Nephron progenitor cell (in vitro differentiated cells): ENCODE measurements around the gene SNTG2.

Experiments
- DNase-seq: peaks from one replicate; pipeline ENCODE4 v3.0.0; 2021
- H3K27ac Mint-ChIP-seq: 2 replicates; pipeline ENCODE4 v1.8.0; 2021; ENCODE audit warnings: mild to moderate bottlenecking, moderate library complexity, mixed read lengths
- H3K27me3 Mint-ChIP-seq: 2 replicates; pipeline ENCODE4 v1.8.0; 2021; ENCODE audit warnings: mild to moderate bottlenecking, low read depth, mixed read lengths; ENCODE audit not compliant: poor library complexity
- H3K36me3 Mint-ChIP-seq: 2 replicates; pipeline ENCODE4 v1.8.0; 2021; ENCODE audit warnings: low read depth, mixed read lengths
- H3K4me1 Mint-ChIP-seq: 2 replicates; pipeline ENCODE4 v1.8.0; 2021; ENCODE audit warnings: mixed read lengths
- H3K4me3 Mint-ChIP-seq: 2 replicates; pipeline ENCODE4 v1.8.0; 2021; ENCODE audit warnings: mild to moderate bottlenecking, moderate library complexity, mixed read lengths
- H3K9me3 Mint-ChIP-seq: 2 replicates; pipeline ENCODE4 v1.8.0; 2021; ENCODE audit warnings: mild to moderate bottlenecking, moderate library complexity, mixed read lengths
- CTCF ChIP-seq: fragments of 200-600 bp; sonication (generic); IDR thresholded peaks from 2 replicates; pipeline ENCODE4 v1.5.0; 2021; ENCODE audit warnings: antibody characterized with exemption

The SNTG2 gene

GRCh38 chr2:1393321-1393720 lies 442.7 kb downstream of the SNTG2 start:
- peaks cover 29% of the 10 kb centered on the region for H3K9me3 Mint-ChIP-seq
- no peak overlapping the region for H3K27ac Mint-ChIP-seq
- peaks cover 7% of the 10 kb centered on the region for H3K36me3 Mint-ChIP-seq
- DNase-seq: no peak
- no peak for TF ChIP-seq CTCF
- H3K4me3 Mint-ChIP-seq: no peak overlapping the region
- peaks cover 22% of the 10 kb centered on the region for H3K27me3 Mint-ChIP-seq
- H3K4me1 Mint-ChIP-seq: peaks cover 19% of the 10 kb centered on the region

GRCh38 chr2:1394709-1395408 lies 444.2 kb downstream of the SNTG2 start:
- TF ChIP-seq CTCF: no peak
- Mint-ChIP-seq H3K27me3 (peaks cover 24% of the 10 kb centered on the region), H3K36me3 (no peaks in the 10 kb centered on the region), H3K27ac (peak overlapping the region; percentile 36), H3K4me3 (no peak overlapping the region), H3K9me3 (peaks cover 15% of the 10 kb centered on the region), H3K4me1 (peaks cover 14% of the 10 kb centered on the region)
- DNase-seq: no peak

GRCh38 chr2:1397350-1397749 lies 446.7 kb downstream of the SNTG2 start:
- DNase-seq: no peak
- no peak for TF ChIP-seq CTCF
- Mint-ChIP-seq H3K36me3 (no peaks in the 10 kb centered on the region), H3K9me3 (peaks cover 5% of the 10 kb centered on the region), H3K4me3 (no peak overlapping the region), H3K27ac (no peak overlapping the region), H3K4me1 (peaks cover 14% of the 10 kb centered on the region), H3K27me3 (peaks cover 36% of the 10 kb centered on the region)

- peaks cover 14% of the 10 kb centered on the region for H3K4me1 Mint-ChIP-seq
- no peak for TF ChIP-seq CTCF
- H3K27ac Mint-ChIP-seq: no peak overlapping the region
- DNase-seq: no peak
- H3K4me3 Mint-ChIP-seq: no peak overlapping the region
- peaks cover 5% of the 10 kb centered on the region for H3K9me3 Mint-ChIP-seq
- H3K27me3 Mint-ChIP-seq: peaks cover 36% of the 10 kb centered on the region
- H3K36me3 Mint-ChIP-seq: no peaks in the 10 kb centered on the region
Observed at GRCh38 chr2:1398191-1398590, 447.5 kb downstream of the SNTG2 start.

- Mint-ChIP-seq H3K4me1 (no peaks in the 10 kb centered on the region), H3K36me3 (no peaks in the 10 kb centered on the region), H3K4me3 (no peak overlapping the region), H3K27me3 (peaks cover 27% of the 10 kb centered on the region), H3K9me3 (no peaks in the 10 kb centered on the region), H3K27ac (no peak overlapping the region)
- no peak for TF ChIP-seq CTCF
- DNase-seq: no peak
Observed at GRCh38 chr2:1400943-1401735, 450.5 kb downstream of the SNTG2 start.
